ENCODE measurements around the gene WDFY4.

Gene WDFY4

GRCh38 chr10:48693206-48693605 lies 8.5 kb downstream of the WDFY4 start:
- DNase-seq, result no peak

DNA sequence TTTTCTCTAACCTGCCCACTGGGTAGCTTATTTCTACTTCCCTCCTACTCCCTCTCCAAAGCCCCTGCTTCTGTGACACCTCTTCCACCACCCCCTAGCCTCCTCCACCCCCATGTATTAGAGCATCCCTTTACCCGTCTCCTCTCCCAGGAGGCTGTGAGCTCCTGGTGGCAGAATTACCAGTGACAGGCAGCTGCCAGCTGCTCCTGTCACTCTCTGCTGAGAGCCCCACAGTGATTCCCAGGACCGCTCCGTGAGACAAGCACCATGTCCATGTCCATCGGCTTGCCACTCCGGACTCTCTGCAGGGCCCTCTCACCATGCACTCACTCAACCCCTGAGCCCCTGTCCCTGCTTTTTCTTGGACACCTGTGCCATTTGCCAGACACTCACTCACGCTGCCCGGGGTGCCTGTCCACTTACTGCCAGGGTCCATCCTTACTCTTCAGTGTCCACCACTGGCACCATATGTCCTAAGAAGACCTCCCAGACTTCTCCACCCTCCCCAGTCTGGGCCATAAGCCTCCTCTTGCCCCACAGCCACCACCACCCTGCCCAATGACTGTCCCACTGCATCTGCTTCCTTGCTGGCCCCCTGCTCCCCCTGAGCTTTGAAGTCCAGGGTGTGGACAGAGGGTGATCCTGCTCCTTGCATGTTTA lies 9.8 kb downstream of the WDFY4 start:
- DNase-seq, result no peak

DNA sequence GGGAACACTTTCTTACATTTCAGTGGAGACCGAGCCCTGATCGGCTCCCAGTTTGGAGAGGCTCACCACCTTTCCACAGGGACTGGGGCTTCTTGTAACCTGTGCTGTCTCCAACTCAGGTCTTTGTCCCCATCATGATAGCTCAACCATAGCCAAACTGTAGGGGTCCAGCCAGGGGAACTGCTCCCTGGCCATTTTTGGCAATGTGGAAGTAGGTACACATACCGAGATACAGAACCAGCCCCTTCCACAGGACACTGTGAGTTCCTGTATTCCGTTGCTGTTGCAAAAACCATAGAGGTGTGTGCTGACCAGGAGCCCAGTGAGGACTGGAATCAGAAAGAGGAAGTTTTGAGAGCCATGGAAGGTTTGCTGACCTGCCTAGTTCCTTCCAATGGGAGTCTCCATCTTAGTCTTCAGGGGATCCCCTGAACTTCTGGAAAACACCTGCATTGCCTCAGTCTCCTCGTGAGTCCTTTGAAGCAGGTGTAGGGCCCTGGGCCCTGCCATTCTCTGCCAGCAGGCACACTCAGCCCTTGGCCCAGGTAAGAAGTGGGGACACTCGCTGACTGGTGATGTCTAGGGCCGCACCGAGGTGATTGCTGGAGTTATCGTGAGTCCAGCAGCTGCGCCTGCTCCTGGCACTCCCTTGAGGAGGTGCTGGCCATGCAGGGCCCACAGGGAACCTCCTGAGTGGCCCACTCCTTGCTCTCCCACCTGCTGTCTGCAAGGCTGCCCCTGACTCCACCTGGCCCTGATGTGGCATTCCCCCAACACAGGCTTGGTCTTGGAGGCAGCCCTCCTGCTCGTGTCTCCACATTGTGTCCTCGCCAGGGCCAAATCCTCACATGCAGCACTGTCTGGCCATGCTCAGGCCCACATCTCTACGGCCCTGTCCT lies 11.2 kb downstream of the WDFY4 start:
- DNase-seq, result no peak

DNA sequence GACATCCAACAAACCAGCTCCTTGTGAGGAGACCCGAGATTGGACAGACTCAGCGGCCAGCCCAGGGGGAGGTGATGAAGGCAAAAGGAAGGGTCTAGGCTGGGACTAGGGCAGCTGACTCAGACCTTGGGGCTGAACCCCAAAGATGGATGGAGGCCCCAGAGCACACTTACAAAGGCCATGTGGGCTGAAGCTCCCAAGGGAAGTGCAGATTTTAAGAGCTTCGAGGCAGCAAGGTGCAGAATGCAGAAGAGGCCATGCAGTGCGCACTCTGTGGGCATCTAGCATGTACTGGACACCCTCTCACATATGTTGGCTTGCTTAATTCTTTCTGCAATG lies 11.8 kb downstream of the WDFY4 start:
- no peak for DNase-seq

DNA sequence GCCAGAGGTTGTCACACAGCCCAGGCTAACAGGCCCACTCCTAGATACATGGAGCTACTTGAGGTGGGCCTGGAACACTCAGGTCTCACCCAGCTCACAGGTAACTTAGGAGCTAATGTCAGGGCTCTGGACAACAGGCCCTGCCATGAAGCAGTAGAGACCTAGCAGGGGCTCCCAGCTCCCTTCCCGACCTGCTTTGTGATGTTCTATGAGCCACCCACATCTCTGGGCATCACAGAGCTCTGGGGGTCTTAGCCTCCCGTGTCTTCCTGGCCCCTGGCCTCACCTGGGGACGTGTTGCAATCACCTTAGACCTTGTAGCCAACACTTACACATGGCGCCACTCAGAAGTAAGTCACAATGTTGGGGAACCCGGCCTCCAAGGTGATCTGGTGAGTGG lies 12.4 kb downstream of the WDFY4 start:
- DNase-seq, result no peak

DNA sequence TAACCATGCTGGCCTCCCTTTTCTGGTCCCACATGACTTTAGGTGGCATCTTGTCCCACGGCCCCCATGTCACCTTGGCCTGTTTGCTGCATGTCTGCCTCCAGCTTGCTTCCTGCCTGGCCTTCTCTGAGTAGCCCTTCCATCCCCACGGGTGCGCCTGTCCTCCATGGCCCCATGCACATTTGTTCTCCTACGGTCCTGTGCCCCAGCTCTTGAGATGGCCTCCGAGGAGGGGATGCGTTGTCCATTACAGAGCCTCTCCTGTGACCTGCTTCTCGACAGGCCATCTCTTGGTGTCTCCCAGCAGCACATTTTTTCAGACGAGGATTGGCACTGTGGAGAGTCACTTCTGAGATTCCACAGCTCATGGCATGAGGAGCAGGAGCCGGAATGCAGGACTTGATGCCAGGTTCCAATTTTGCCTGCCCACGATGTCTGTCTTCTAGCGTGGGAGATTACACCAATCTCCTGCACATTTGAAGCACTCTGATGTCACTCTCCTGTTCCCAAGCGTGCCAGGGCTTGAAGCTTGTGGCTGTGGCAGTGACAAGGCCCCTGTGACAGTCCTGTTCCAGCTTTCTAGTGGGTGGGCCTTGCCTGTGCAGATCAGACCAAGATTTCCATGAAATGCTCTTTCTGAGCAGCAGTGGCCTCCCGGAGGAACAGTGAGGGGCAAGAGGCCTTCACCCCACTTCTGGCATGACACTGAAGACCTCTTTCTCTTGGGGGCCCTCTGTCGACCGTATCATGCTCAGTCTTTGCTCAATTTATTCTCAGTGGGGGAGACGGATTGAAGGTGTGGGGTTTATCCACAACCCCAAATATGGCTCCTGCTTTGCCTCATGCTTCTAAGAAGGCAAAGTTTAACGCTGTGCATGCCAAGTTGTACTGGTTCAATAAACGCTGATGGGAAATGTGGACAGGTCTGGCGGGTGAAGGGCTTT lies 13.4 kb downstream of the WDFY4 start:
- DNase-seq, result no peak

DNA sequence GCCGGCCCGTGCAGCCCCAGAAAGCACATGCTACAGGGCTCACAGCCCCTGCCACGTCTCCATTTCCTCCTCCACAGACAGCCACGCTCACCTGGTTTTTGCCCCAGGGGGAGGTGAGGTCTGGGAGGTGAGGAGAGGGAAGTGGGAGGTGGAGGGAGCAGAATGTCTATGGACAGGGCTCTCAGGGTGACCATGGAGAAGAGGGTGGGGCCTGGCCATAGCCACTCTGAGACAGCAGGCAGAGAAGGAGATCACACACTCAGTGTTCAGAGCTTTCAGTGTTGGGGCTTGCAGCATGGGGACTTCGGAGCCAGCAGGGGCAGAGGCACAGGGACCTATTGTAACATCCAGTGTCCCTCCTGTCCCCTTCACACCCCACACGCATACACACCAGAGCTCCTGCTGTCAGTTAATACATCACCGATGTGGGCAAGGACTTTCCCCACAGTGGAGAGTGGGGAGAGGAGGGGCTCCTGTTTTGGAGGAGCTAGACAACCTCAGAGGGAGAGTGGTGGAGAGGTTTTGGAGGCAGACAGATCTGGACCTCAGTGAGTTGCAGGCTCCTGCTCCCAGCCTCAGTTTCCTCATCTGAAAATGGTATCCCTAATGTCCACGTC lies 14.4 kb downstream of the WDFY4 start:
- no peak for DNase-seq

DNA sequence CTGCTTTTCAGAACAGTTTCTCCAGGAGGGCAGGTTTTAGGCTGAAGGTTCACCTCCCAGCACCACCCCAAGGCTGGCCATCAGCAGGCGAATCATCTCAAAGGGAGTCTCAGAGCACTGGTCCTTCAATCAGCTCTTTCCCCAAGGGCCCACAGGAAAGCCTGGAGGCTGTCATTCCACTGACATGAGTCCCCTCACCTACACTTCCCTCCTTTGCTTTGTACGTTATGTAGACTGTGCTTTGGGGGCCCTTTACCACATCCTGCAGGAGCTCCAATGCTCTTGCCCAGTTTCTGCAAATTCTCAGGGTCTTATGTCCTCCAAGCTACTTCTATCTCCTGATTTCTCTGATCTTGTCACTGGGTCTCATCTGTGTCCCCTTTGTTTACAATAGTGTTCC lies 15.4 kb downstream of the WDFY4 start:
- DNase-seq, result no peak

- no peak for DNase-seq
Observed at GRCh38 chr10:48700493-48700892, 15.8 kb downstream of the WDFY4 start.

DNA sequence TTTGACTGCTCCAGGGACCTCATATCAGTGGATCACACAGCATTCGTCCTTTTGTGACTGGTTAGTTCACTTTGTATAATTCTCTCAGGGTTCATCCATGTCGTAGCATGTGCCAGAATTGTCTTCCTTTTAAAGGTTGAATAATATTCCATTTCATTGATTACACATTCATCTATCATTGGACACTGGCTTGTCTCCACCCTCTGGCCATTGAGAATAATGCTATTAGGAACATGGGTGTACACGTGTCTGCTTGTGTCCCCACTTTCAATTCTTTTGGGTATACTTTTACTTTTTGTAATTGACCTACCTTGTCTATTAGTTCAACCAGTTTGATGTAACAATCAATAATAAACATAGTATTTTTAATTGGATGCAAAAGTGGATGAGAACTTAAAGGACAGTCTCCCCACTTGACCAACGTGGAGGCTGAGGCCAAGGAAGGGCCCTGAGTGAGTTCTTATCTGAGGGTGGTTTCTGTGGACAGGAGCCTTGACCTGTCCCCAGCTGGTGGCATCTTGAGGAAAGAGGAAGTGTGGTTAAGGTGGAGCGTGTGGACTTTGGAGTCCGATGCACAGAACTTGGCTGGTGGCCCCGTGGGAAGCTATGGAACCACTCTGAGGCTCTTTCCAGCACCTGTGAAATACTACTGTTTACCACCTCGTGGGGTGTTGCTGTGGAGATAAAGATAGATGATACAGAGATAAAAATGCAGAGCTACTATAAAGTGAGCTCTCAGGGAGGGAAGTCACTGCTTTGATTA lies 16.6 kb downstream of the WDFY4 start:
- no peak for DNase-seq

GRCh38 chr10:48701941-48702340 lies 17.3 kb downstream of the WDFY4 start:
- no peak for DNase-seq

DNA sequence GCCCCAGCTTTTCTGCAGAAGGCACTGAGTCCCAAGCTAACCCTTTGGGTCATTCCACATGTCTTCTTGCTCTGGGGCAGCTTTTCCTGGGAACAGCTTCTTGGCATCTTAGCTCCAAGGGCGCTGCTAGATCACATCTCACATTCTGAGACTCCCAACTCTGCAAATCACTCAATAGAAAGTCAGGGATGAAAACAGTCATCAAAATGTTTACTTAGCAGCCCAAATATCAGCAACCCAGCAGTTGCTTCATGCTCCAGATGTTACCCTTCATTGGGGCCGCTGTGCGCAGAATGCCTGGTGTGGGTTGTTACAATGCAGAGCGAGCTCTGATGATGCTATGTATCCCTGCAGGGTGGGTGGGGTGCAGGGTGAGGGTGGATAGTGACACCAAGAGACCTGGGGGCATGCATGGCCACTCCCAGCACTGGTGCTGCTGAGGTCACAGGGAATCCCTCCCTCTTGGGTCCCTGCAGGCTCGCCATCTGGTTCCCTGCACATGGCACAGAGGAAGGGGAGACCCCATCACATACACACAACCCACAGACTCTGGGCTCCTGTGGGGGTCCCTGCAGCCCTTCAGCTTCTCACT lies 19.0 kb downstream of the WDFY4 start:
- DNase-seq, result no peak

GRCh38 chr10:48704156-48704555 lies 19.5 kb downstream of the WDFY4 start:
- no peak for DNase-seq

DNA sequence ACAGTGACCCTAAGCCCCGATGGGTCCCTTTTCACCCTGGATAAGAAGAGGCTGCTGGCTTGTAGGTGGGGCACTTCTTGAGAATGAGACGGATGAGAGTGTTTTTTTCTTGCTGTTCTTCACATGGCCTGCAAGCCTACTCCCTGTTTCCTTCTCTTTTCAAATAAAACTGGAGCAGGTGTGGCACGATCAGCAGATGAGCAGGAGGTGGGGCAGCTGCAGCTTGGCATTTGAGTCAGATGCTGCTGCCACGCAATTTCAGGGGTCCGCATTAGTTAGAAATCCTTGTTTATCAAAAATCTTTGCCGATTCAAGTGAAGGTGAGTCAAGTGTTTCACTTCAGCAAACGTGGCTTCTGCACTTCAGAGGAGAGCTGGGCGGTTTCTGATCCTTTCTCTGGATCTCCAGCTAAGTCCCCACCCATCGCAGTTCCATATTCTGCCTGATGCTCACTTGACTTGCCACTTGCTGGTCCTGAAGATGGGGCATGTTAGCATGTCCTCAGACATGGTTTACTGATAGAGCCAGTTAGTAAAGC lies 20.8 kb downstream of the WDFY4 start:
- DNase-seq, result no peak

GRCh38 chr10:48707472-48707871 lies 22.8 kb downstream of the WDFY4 start:
- DNase-seq, result no peak

DNA sequence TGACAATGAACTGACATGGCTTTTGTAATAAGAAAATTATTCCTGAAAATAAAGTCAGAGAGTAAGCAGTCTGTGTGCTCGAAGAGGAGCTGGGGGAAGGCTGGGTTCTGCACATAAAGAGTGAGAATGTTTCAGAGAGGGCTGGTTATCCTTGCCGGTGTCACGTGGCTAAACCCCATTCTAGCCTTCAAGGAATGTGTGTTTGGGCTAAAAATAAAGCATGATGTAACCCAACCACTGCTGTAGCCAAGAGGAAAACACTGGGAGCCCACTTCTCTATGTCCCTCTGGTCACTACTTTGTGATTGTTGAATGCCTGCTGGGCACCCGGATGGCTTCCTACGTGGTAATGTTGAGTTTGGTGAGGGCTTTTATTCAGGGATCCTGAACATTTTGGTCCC lies 23.5 kb downstream of the WDFY4 start:
- no peak for DNase-seq

DNA sequence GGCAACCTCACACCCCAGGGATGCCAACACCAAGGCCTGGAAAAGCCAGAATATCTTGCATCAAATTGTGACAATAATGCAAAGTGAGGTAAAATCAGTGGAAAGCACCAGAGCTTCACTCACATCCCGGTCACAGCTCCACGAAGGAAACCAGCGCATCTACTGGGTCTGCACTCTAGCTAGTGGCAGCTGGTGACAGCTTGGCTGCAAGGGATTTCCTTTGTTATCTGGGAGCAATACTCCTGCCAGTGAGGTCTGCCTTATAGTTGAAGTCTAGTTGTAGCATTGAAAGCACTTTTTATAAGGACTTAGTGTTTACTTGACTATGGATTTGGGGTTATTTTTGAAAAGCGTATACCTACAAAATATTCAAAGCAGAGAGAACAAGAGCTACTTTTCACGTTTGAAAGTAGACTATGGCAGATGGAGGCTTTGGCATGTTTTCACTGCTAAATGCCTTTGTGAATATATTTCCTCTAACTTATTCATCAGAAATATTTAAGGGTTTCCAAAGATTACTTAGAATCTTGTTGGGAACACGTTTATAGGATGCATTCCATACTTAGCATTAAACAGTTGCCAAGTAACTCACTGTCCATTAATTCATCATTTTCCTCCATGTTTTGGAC lies 26.1 kb downstream of the WDFY4 start:
- no peak for DNase-seq

DNA sequence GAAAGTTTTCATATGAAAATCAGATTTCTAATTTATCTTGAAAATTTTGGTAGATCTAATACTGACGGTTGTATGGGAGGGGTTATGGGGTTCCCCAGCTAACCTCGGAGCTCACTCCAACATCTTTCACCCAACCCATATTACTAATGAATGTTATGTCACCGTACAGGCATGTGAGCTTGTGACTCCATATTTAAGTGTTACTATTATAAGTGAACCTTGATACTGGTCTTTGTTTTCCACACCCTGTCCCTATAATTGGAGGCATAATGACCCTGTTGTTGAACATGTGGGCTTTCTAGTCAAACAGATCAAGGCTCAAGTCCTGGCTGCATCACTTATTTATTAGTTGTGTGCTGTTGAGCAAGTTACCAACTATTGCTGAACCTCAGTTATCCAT lies 27.2 kb downstream of the WDFY4 start:
- DNase-seq, result no peak

- no peak for DNase-seq
Observed at GRCh38 chr10:48714088-48714487, 29.4 kb downstream of the WDFY4 start.

DNA sequence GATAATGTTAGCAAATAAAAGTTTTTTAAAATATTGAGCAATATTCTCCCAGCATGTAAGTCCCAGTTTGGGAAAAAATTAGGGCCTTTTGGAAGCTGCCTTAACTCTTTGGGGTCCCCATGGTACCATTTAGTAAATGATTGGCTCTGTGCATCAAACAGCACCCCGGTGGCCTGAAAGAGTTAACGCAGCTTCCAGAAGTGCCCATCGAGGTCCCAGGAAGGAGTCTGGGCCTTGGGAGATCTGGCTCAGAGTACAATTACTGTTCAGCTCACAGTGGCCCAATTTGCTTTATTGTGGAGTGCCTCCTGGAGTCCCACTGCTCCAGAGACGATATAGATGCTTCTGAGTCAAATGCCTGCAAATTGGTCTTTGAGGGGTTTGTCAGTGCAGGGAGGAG lies 31.7 kb downstream of the WDFY4 start:
- DNase-seq, result no peak

- DNase-seq, result no peak
Observed at GRCh38 chr10:48720611-48721010, 35.9 kb downstream of the WDFY4 start.
